GM23338 (cell line): ENCODE measurements around the gene SELENOO. TPM values are rescaled to one million over a fixed set of nuclear protein-coding genes. Genes with fewer than 3 reads are reported as not detected.

Experiments used
- ATAC-seq: fragments of 200-7000 bp; cut with Tn5 transposase; 3 replicates; pipeline ENCODE4 v1.9.1; 2020
- DNase-seq: peaks from one replicate; pipeline ENCODE4 v3.0.0-alpha.2; 2015; ENCODE audit warnings: low spot score
- H2AFZ ChIP-seq: fragments of 200-600 bp; sonication (generic); 2 replicates; pipeline ENCODE4 v1.8.0; 2016; ENCODE audit warnings: antibody characterized with exemption, mild to moderate bottlenecking, moderate library complexity
- H3F3A ChIP-seq: fragments of 200-600 bp; sonication (generic); replicated peaks from 2 replicates; pipeline ENCODE4 v1.8.0; 2017; ENCODE audit warnings: antibody characterized with exemption, mixed run types, low read depth
- H3K27ac ChIP-seq: fragments of 200-600 bp; sonication (generic); 2 replicates; pipeline ENCODE4 v1.6.1; 2016; ENCODE audit warnings: low read depth
- H3K27me3 ChIP-seq: fragments of 200-600 bp; sonication (generic); 2 replicates; pipeline ENCODE4 v1.8.0; 2016; ENCODE audit warnings: mild to moderate bottlenecking, mixed run types, moderate library complexity; ENCODE audit not compliant: insufficient read depth
- H3K36me3 ChIP-seq: fragments of 200-600 bp; sonication (generic); 2 replicates; pipeline ENCODE4 v1.8.0; 2016; ENCODE audit warnings: mild to moderate bottlenecking; ENCODE audit not compliant: insufficient read depth
- H3K4me1 ChIP-seq: fragments of 200-600 bp; sonication (generic); 2 replicates; pipeline ENCODE4 v1.8.0; 2016; ENCODE audit warnings: mild to moderate bottlenecking, moderate library complexity; ENCODE audit not compliant: insufficient read depth
- H3K4me2 ChIP-seq: fragments of 200-600 bp; sonication (generic); 2 replicates; pipeline ENCODE4 v1.7.1; 2017; ENCODE audit warnings: mixed run types
- H3K4me3 ChIP-seq: fragments of 200-600 bp; sonication (generic); 2 replicates; pipeline ENCODE4 v1.6.1; 2016; ENCODE audit warnings: mixed run types
- H3K79me2 ChIP-seq: fragments of 200-600 bp; sonication (generic); replicated peaks from 2 replicates; pipeline ENCODE4 v1.8.0; 2017; ENCODE audit warnings: mild to moderate bottlenecking; ENCODE audit not compliant: insufficient read depth
- H3K9me2 ChIP-seq: fragments of 200-600 bp; sonication (generic); 2 replicates; pipeline ENCODE4 v1.8.0; 2017; ENCODE audit not compliant: insufficient read depth
- H4K20me1 ChIP-seq: fragments of 200-600 bp; sonication (generic); replicated peaks from 2 replicates; pipeline ENCODE4 v1.8.0; 2017; ENCODE audit warnings: mild to moderate bottlenecking; ENCODE audit not compliant: insufficient read depth
- H3K27ac Mint-ChIP-seq: 2 replicates; pipeline ENCODE4 v1.8.0; 2020; ENCODE audit warnings: inconsistent platforms, mild to moderate bottlenecking, moderate library complexity, mixed read lengths
- H3K27me3 Mint-ChIP-seq: 3 replicates; pipeline ENCODE4 v1.8.0; 2022; ENCODE audit warnings: low read depth, mild to moderate bottlenecking, moderate library complexity, mixed read lengths, inconsistent platforms; ENCODE audit not compliant: insufficient read depth, poor library complexity
- H3K36me3 Mint-ChIP-seq: 3 replicates; pipeline ENCODE4 v1.8.0; 2021; ENCODE audit warnings: low read depth, mild to moderate bottlenecking, inconsistent platforms, moderate library complexity, mixed read lengths
- H3K4me1 Mint-ChIP-seq: 3 replicates; pipeline ENCODE4 v1.8.0; 2020; ENCODE audit warnings: mild to moderate bottlenecking, inconsistent platforms, mixed read lengths
- H3K4me3 Mint-ChIP-seq: 3 replicates; pipeline ENCODE4 v1.8.0; 2021; ENCODE audit warnings: moderate library complexity, mild to moderate bottlenecking, inconsistent platforms, mixed read lengths
- H3K9me3 Mint-ChIP-seq: 3 replicates; pipeline ENCODE4 v1.8.0; 2020; ENCODE audit warnings: moderate library complexity, mild to moderate bottlenecking, inconsistent platforms, mixed read lengths
- EZH2 ChIP-seq: fragments of 200-600 bp; sonication (generic); IDR thresholded peaks from one replicate; pipeline ENCODE4 v1.8.0; 2017; ENCODE audit warnings: antibody characterized with exemption, mild to moderate bottlenecking, low read depth; ENCODE audit not compliant: unreplicated experiment
- JUNB ChIP-seq: IDR thresholded peaks from one replicate; pipeline ENCODE4 v1.6.1; 2016; ENCODE audit warnings: antibody characterized with exemption; ENCODE audit not compliant: unreplicated experiment
- STAT1 ChIP-seq: IDR thresholded peaks from one replicate; pipeline ENCODE4 v1.6.1; 2016; ENCODE audit warnings: antibody characterized with exemption; ENCODE audit not compliant: unreplicated experiment
- ZNF114 ChIP-seq: fragments of 250-450 bp; sonication (Bioruptor Pico); IDR thresholded peaks from 2 replicates; pipeline ENCODE4 v1.5.0; 2020; ENCODE audit warnings: mild to moderate bottlenecking, moderate library complexity
- polyA plus RNA-seq: library from polyadenylated mRNA; unstranded; fragments of >200 nt; fragmentation: Nextera tagmentation; extraction: Ambion mirVana; gene quantifications from 2 replicates; pipeline ENCODE4 v1.2.1, GENCODE V29; 2016
- total RNA-seq: library from RNA; depleted of rRNA; stranded (reverse); fragments of >200 nt; shearing (Covaris generic); gene quantifications from 2 replicates; pipeline ENCODE4 v1.2.3, GENCODE V29; 2014
- TF ChIP-seq, protein P1 (sequence below): fragments of 250-450 bp; sonication (Bioruptor Pico); IDR thresholded peaks from 2 replicates; pipeline ENCODE4 v1.5.0; 2020; ENCODE audit warnings: mild to moderate bottlenecking, moderate library complexity
- TF ChIP-seq, protein P2 (sequence below): IDR thresholded peaks from one replicate; pipeline ENCODE4 v1.6.1; 2018; ENCODE audit warnings: antibody characterized with exemption; ENCODE audit not compliant: unreplicated experiment

The SELENOO gene
- total and polyA plus RNA-seq, 2 experiments from 2014 or later: 6.8 to 21.3 TPM

DNA sequence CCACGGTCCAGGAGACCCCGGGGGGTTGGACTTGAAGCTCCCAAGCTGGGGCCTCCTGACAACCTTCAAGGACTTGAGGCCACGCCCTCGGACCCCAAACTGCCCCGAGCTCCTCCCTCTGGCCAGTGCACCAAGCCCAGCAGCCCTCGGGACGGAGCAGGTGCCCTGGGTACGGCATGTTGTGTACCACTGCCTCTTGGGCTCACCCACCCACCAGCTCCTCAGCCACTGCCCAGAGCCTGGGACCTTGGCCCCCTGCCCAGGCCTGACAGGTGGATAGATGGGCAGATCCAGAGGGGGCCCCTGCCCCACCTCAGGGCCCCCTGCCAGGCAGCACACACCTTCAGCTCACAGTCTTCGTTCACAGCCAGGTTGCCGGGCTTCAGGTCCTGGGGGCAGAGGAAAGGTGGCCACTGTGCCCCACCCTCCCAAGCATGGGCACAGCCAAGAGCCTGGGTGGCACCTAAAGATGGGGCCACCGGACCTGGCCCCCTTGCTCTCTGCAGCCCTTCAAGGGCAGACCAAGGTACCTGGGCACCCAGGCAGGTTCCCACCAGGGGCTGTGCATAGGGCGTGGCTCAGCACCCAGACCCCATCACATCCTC lies 55.5 kb downstream of the SELENOO start (continued):
- TF ChIP-seq, protein P1, sequence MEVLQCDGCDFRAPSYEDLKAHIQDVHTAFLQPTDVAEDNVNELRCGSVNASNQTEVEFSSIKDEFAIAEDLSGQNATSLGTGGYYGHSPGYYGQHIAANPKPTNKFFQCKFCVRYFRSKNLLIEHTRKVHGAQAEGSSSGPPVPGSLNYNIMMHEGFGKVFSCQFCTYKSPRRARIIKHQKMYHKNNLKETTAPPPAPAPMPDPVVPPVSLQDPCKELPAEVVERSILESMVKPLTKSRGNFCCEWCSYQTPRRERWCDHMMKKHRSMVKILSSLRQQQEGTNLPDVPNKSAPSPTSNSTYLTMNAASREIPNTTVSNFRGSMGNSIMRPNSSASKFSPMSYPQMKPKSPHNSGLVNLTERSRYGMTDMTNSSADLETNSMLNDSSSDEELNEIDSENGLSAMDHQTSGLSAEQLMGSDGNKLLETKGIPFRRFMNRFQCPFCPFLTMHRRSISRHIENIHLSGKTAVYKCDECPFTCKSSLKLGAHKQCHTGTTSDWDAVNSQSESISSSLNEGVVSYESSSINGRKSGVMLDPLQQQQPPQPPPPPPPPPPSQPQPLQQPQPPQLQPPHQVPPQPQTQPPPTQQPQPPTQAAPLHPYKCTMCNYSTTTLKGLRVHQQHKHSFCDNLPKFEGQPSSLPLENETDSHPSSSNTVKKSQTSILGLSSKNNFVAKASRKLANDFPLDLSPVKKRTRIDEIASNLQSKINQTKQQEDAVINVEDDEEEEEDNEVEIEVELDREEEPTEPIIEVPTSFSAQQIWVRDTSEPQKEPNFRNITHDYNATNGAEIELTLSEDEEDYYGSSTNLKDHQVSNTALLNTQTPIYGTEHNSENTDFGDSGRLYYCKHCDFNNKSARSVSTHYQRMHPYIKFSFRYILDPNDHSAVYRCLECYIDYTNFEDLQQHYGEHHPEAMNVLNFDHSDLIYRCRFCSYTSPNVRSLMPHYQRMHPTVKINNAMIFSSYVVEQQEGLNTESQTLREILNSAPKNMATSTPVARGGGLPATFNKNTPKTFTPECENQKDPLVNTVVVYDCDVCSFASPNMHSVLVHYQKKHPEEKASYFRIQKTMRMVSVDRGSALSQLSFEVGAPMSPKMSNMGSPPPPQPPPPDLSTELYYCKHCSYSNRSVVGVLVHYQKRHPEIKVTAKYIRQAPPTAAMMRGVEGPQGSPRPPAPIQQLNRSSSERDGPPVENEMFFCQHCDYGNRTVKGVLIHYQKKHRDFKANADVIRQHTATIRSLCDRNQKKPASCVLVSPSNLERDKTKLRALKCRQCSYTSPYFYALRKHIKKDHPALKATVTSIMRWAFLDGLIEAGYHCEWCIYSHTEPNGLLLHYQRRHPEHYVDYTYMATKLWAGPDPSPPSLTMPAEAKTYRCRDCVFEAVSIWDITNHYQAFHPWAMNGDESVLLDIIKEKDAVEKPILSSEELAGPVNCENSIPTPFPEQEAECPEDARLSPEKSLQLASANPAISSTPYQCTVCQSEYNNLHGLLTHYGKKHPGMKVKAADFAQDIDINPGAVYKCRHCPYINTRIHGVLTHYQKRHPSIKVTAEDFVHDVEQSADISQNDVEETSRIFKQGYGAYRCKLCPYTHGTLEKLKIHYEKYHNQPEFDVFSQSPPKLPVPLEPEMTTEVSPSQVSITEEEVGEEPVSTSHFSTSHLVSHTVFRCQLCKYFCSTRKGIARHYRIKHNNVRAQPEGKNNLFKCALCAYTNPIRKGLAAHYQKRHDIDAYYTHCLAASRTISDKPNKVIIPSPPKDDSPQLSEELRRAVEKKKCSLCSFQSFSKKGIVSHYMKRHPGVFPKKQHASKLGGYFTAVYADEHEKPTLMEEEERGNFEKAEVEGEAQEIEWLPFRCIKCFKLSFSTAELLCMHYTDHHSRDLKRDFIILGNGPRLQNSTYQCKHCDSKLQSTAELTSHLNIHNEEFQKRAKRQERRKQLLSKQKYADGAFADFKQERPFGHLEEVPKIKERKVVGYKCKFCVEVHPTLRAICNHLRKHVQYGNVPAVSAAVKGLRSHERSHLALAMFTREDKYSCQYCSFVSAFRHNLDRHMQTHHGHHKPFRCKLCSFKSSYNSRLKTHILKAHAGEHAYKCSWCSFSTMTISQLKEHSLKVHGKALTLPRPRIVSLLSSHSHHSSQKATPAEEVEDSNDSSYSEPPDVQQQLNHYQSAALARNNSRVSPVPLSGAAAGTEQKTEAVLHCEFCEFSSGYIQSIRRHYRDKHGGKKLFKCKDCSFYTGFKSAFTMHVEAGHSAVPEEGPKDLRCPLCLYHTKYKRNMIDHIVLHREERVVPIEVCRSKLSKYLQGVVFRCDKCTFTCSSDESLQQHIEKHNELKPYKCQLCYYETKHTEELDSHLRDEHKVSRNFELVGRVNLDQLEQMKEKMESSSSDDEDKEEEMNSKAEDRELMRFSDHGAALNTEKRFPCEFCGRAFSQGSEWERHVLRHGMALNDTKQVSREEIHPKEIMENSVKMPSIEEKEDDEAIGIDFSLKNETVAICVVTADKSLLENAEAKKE (CRISPR knock-in tag): no peak
- TF ChIP-seq EZH2 (no peak), STAT1 (no peak)
- TF ChIP-seq, protein P2, sequence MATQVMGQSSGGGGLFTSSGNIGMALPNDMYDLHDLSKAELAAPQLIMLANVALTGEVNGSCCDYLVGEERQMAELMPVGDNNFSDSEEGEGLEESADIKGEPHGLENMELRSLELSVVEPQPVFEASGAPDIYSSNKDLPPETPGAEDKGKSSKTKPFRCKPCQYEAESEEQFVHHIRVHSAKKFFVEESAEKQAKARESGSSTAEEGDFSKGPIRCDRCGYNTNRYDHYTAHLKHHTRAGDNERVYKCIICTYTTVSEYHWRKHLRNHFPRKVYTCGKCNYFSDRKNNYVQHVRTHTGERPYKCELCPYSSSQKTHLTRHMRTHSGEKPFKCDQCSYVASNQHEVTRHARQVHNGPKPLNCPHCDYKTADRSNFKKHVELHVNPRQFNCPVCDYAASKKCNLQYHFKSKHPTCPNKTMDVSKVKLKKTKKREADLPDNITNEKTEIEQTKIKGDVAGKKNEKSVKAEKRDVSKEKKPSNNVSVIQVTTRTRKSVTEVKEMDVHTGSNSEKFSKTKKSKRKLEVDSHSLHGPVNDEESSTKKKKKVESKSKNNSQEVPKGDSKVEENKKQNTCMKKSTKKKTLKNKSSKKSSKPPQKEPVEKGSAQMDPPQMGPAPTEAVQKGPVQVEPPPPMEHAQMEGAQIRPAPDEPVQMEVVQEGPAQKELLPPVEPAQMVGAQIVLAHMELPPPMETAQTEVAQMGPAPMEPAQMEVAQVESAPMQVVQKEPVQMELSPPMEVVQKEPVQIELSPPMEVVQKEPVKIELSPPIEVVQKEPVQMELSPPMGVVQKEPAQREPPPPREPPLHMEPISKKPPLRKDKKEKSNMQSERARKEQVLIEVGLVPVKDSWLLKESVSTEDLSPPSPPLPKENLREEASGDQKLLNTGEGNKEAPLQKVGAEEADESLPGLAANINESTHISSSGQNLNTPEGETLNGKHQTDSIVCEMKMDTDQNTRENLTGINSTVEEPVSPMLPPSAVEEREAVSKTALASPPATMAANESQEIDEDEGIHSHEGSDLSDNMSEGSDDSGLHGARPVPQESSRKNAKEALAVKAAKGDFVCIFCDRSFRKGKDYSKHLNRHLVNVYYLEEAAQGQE: no peak

DNA sequence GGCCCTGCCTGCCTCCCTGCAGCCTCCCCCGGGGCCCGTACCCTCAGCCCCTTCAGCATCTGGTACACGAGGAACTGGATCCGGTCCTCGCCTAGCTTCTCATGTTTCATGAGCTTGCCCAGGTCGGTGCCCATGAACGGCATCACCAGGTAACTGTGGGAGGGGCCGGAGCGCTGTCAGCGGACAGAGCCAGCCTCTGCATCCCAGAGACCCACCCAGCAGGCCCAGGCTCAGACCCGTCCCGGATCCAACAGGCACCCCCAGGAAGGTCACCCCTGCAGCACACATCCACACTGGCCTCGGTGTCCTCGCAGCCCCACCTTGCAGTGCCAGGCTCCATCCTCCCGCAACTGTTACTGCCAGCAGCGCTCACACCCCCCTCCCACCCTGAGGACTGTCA lies 56.2 kb downstream of the SELENOO start:
- Mint-ChIP-seq H3K9me3 (no peaks in the 10 kb centered on the region), H3K27ac (no peak overlapping the region), H3K4me1 (peaks cover under 1% of the 10 kb centered on the region; the same call in 2 of the 3 replicates), H3K27me3 (peaks cover 14% of the 10 kb centered on the region), H3K36me3 (no peaks in the 10 kb centered on the region), H3K4me3 (no peak overlapping the region)
- no peak overlapping the region for H2AFZ ChIP-seq
- no peak overlapping the region for H3K27ac ChIP-seq
- no peaks in the 10 kb centered on the region for H3K36me3 ChIP-seq
- no peaks in the 10 kb centered on the region; the same call in 1 of the 2 replicates for H3F3A ChIP-seq
- H3K4me3 ChIP-seq: no peak overlapping the region
- no peak overlapping the region for H3K4me2 ChIP-seq
- DNase-seq (no peak), ATAC-seq (no peak)
- H4K20me1 ChIP-seq: no peaks in the 10 kb centered on the region
- H3K4me1 ChIP-seq: peaks cover under 1% of the 10 kb centered on the region; the same call in 1 of the 2 replicates
- peaks cover 13% of the 10 kb centered on the region for H3K27me3 ChIP-seq
- H3K9me2 ChIP-seq: no peaks in the 10 kb centered on the region
- H3K79me2 ChIP-seq: no peaks in the 10 kb centered on the region
- TF ChIP-seq ZNF114 (CRISPR knock-in tag): no peak
- no peak for TF ChIP-seq JUNB
